Inflammatory macrophage treated with lipopolysaccharide for 4 hours (primary cell): ENCODE measurements around the gene ATP11B.
A peak's percentile ranks its signal among the peaks of the same experiment; 100 is the strongest.

Experiments used
- DNase-seq: peaks from one replicate; pipeline ENCODE4 v3.0.0-alpha.2; 2020

ATP11B gene

GRCh38 chr3:182912474-182912873, 119.2 kb downstream of the ATP11B start:
- no peak for DNase-seq

- no peak for DNase-seq
Measured at GRCh38 chr3:182913889-182914288, 120.6 kb downstream of the ATP11B start.

- DNase-seq = no peak
Measured at GRCh38 chr3:182914341-182914740, 121.0 kb downstream of the ATP11B start.

DNA sequence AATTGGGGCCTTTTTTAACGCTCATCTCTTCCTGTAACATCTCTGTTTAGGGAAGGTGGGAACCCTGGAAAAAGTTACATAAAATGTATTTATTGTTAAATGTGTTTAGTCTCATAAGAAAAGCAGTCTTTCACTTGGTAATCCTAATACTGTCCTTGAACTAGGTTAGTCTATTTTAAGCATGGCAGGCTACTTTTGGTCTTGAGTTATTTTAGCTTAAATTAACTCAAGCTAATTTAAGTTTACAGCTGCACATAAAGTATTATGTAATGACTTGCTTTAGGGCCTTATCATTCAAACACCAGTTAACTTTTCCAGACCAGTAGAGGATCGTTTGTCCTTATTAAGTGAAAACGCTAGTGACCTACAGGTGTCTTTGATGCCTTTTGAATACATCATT, 123.8 kb downstream of the ATP11B start:
- no peak for DNase-seq

DNA sequence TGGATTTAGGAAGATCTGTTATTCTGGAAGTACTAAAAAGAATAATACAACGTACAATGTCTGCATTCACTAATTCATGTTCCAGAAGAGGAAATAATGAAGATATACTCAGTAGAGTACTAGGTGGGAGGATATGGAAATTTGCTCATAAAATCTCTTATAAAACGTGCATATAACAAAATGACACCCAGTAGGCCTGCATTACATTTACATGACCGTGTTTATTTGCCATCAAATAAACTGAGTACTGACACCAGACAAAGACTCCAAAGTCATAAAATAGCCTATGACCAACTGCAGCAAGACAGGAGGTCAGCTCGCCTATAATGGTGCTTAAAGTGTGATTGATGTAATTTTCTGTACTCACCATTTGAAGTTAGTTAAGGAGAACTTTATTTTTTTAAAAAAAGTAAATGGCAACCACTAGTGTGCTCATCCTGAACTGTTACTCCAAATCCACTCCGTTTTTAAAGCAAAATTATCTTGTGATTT, 126.6 kb downstream of the ATP11B start:
- no peak for DNase-seq

GRCh38 chr3:182920515-182921084, 127.3 kb downstream of the ATP11B start:
- DNase-seq = no peak

- no peak for DNase-seq
Measured at GRCh38 chr3:182921665-182922355, 128.5 kb downstream of the ATP11B start.

- DNase-seq = peak; percentile 75
Measured at GRCh38 chr3:182925330-182925943, 132.1 kb downstream of the ATP11B start.

- DNase-seq = no peak
Measured at GRCh38 chr3:182925944-182926337, 132.6 kb downstream of the ATP11B start.

DNA sequence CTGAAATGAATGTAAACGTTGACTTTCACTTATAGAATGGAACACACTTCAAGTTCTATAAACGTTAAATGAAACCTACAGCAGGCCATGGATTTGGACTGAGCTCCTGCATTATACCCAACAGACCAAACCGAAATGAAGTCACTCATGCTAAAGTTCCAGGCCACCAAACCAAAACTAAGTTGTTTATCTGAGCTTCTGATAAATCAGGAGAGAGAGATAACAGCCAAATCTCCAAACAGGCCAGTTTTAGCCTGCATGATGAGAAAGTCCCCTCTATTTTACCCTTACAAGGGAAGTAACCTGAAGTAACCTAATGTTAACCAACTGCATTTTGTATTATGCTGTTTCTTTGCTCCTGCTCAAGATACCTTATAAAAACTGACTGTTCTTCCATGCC, 142.5 kb downstream of the ATP11B start:
- DNase-seq = no peak

GRCh38 chr3:182936239-182936917, 143.1 kb downstream of the ATP11B start:
- no peak for DNase-seq

- peak; percentile 45 for DNase-seq
Measured at GRCh38 chr3:182936918-182937285, 143.6 kb downstream of the ATP11B start.

DNA sequence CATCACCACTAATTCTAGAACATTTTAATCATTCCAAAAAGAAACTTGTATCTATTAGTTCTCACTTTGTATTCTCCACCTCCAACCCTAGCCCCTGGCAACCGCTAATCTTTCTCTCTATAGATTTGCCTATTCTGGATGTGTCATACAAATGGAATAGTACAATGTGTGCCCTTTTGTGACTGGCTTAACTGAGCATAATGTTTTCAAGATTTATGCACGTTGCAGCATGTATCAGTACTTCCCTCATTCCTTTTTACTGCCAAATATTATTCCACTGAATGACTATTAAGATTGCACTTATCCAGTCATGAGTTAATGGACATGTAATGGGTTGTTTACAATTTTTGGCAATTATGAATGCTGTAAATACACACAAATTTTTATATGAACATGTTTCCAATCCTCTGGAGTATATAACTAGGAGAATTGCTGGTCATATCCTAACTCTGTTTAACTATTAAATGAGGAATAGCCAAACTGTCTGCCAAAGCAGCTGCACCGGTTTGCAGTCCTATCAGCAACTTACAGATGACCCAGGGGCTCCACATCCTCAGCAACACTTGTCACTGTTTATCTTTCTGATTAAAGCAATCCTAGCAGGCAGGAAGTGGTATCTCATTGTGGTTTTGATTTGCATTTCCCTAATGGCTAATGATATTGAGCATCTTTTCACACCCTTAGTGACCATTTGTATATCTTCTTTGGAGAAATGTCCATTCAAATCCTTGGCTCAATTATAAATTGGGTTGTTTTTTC, 144.2 kb downstream of the ATP11B start:
- DNase-seq = no peak

DNA sequence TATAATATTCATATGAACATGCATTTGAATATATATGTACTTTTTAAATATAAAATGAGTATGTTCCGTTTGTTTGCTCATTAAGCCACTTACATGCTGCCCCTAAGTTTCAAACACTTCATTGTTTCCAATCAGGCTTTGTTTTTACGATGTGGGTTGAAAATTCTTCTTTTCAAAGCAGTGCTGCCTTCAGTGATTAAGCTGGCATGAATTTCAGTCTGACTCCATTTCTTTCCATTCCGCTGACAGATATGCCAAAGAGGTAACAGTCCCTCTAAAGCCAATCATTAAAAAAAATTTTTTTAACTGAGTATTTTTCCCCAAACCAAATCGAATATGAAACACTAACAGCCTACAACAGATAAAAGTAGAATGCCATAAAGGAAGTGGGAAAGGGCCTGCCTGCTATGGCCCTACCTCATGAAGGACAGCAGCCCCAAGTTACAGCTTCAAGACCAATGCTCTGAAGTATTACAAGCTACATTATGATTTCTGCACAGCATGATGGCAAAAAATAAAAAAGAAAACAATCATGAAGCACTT, 147.0 kb downstream of the ATP11B start:
- DNase-seq = no peak

DNA sequence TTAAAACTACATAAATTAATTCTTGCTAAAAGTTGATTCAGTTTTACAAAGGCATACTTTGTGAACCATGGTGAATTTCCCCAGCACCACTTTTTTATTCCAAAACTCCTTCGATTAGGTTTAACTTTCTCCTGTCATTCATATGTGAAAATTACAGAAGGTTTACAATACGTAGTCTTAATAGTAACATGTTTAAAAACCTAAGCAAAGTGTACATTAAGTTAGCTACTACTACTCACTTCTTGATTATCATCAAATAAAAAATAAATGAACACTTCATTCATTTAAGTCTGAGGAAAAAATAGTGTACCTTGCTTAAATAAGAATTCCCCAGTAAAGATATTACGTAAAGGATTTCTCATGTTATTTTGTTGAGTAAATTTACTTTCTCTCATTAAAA, 148.4 kb downstream of the ATP11B start:
- DNase-seq = no peak

DNA sequence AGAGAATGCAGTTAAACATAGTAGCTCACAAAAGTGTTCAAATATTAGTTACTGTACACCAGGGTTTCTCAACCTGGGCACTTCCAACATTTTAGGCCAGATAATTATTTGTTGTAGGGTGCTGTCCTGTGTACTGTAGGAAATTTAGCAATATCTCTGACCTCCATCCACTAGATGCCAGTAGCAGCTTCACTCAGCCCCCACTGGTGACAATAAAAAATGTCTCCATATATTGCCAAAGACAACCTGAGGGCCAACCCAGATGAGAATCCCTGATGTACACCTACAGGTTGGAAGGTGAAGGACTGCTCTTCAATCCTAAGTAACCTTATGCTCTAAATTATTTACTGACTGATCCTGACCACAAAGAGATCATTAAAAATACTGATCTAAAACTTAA, 154.6 kb downstream of the ATP11B start:
- DNase-seq = peak; percentile 17

DNA sequence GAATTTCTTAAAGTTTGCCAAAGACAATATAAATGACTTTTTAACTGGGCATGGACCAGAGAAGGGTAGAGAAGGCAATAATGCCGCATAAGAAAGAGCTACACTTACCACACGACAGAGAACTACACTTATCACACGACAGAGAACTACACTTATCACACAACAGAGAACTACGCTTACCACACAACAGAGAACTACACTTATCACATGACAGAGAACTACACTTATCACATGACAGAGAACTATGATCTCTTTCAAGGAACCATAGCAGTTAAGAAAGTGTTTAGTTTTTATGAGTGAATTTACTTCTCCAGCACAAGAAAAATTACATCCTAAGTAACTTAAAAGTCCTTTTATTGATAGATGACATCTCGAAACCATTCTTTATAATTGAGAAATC, 155.0 kb downstream of the ATP11B start:
- peak; percentile 36 for DNase-seq

DNA sequence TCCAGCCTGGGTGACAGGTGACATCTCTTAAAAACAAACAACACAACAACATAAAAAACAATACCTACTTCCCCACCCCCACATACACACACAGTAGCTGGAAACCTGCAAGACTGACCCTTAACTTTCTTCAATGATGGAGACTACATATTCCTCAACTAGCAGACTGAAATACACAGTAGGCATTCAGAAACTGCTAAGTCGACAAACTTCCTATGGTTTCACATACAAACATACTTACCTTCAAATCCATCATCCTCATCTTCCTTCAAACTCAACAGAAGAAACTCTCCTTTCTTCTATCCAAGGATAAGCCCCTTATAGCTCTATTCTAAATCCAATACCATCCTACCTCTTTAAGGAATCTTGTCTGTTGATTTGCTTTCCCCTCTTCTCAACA, 156.4 kb downstream of the ATP11B start:
- DNase-seq = no peak

DNA sequence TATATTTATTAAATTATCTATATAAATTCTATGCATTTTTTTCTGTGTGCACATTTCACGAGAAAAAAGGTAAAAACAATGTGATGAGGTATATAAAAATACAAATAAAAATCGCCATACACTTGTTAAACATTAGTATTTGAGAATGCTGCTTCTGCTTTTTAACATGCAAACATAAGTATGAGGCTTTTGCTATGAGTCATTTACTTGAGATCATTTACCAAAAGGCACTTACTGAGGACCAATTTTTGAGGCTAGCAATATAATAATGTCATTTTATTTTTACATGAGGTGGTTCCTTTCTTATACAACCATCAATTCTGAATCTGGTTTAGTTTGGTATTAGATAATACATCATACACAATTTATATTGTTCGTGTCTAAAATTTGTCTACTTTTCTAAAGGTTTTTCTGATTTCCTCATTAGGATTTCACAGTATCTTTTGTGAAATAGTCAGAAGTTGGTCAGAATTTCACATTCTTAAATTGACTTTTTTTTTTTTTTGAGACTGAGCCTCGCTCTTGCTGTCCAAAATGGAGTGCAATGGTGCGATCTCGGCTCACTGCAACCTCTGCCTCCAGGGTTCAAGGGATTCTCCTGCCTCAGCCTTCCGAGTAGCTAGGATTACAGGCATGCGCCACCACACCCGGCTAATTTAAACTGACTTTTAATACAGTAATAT, 161.4 kb downstream of the ATP11B start:
- peak; percentile 78 for DNase-seq

DNA sequence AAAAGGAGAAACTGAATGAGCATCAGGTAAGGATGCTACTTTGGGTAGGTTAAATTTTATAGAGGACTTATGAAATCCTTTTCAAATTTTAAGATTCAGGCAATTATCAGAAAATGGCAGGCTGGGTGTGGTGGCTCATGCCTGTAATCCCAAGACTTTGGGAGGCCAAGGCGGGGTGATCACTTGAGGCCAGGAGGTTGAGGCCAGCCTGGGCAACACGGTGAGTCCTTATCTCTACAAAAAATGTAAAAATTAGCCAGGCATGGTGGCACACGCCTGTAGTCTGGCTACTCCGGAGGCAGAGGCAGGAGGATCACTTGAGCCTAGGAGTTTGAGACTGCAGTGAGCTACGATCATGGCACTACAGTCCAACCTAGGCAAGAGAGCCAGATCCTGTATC, 163.9 kb downstream of the ATP11B start:
- no peak for DNase-seq

GRCh38 chr3:182957676-182958266, 164.5 kb downstream of the ATP11B start:
- no peak for DNase-seq
